A549 (cell line): ENCODE data around the gene AUTS2. TPM values are rescaled to one million over a fixed set of nuclear protein-coding genes. Genes with fewer than 3 reads are reported as not detected.
A peak's percentile ranks its signal among the peaks of the same experiment; 100 is the strongest.

Source experiments
- ATAC-seq, 2 experiments: fragments of 200-7000 bp in 1 of 2; fragments of >200 bp in 1 of 2; cut with Nextera tagmentation in 1 of 2; cut with Tn5 transposase in 1 of 2; 3 replicates each; pipeline versions ENCODE4 v1.8.0 to v1.9.1; 2018 to 2020; ENCODE audit warnings: mild to moderate bottlenecking in 1 of 2, moderate library complexity in 1 of 2
- CTCF ChIA-PET: fragments of 300-600 bp; sonication (Branson Sonifier 250); formaldehyde crosslinking; extraction: SDS; loops from one replicate; lab custom pipeline; 2021; ENCODE audit warnings: antibody characterized with exemption, inconsistent platforms; lab: Yijun Ruan, JAX
- POLR2A ChIA-PET: fragments of 350-600 bp; formaldehyde crosslinking; extraction: SDS; loops from one replicate; lab custom pipeline; 2021; ENCODE audit warnings: antibody characterized with exemption, inconsistent platforms; lab: Yijun Ruan, JAX
- DNase-seq, 2 experiments: peaks; one replicate each; pipeline versions ENCODE4 v3.0.0 to v3.0.0-alpha.2; 2011 to 2016; ENCODE audit warnings: low read depth in 1 of 2, low spot score in 1 of 2
- FAIRE-seq: peaks from 2 replicates; lab custom pipeline; 2011; peaks lifted over from hg19 to GRCh38; lab: Jason Lieb, UNC
- H3K27ac ChIP-seq, 2 experiments: fragments of >200 bp; sonication (Bioruptor Twin); formaldehyde crosslinking; 3 replicates each; pipeline ENCODE4 v1.5.1; 2016 to 2017
- H3K4me1 ChIP-seq: fragments of >200 bp; sonication (Bioruptor Twin); formaldehyde crosslinking; 3 replicates; pipeline ENCODE4 v1.6.1; 2016
- H3K4me2 ChIP-seq: fragments of >200 bp; sonication (Bioruptor Twin); formaldehyde crosslinking; 3 replicates; pipeline ENCODE4 v1.6.1; 2016
- H3K4me3 ChIP-seq: fragments of >200 bp; sonication (Bioruptor Twin); formaldehyde crosslinking; 3 replicates; pipeline ENCODE4 v1.5.1; 2016
- H3K9me3 ChIP-seq: fragments of >200 bp; sonication (Bioruptor Twin); formaldehyde crosslinking; 3 replicates; pipeline ENCODE4 v1.6.1; 2016
- CBX2 ChIP-seq: fragments of 200-600 bp; sonication (generic); IDR thresholded peaks from 2 replicates; pipeline ENCODE4 v1.6.1; 2016; ENCODE audit warnings: low read depth, mild to moderate bottlenecking, borderline replicate concordance
- CTCF ChIP-seq: fragments of >200 bp; sonication (Bioruptor Twin); formaldehyde crosslinking; IDR thresholded peaks from 3 replicates; pipeline ENCODE4 v1.5.1; 2016
- EHMT2 ChIP-seq: fragments of 200-600 bp; sonication (generic); IDR thresholded peaks from 2 replicates; pipeline ENCODE4 v1.6.1; 2016; ENCODE audit warnings: antibody characterized with exemption, low read depth, mild to moderate bottlenecking, moderate library complexity
- FOSL2 ChIP-seq, 2 experiments: fragments of 450-650 bp in 1 of 2; fragments of >200 bp in 1 of 2; sonication (Bioruptor Twin) in 1 of 2; formaldehyde crosslinking; IDR thresholded peaks; 2 replicates each; pipeline versions ENCODE4 v1.5.0 to v1.6.1; 2016 to 2020; ENCODE audit warnings: mild to moderate bottlenecking in 1 of 2, moderate library complexity in 1 of 2
- HEYL ChIP-seq: fragments of 250-450 bp; sonication (Bioruptor Pico); IDR thresholded peaks from 2 replicates; pipeline ENCODE4 v1.8.0; 2021; ENCODE audit warnings: mild to moderate bottlenecking, moderate library complexity
- HOXA7 ChIP-seq: fragments of 250-450 bp; sonication (Bioruptor Pico); IDR thresholded peaks from 2 replicates; pipeline ENCODE4 v1.5.0; 2020; ENCODE audit warnings: mild to moderate bottlenecking, moderate library complexity
- HOXB13 ChIP-seq: fragments of 250-450 bp; sonication (Bioruptor Pico); IDR thresholded peaks from 2 replicates; pipeline ENCODE4 v1.5.0; 2020; ENCODE audit warnings: low read depth, mild to moderate bottlenecking, moderate library complexity
- HOXB5 ChIP-seq: fragments of 250-450 bp; sonication (Bioruptor Pico); IDR thresholded peaks from 2 replicates; pipeline ENCODE4 v1.5.0; 2020; ENCODE audit warnings: mild to moderate bottlenecking, moderate library complexity
- KDM5A ChIP-seq: fragments of 200-600 bp; sonication (generic); IDR thresholded peaks from 2 replicates; pipeline ENCODE4 v1.6.1; 2016; ENCODE audit warnings: antibody characterized with exemption, mild to moderate bottlenecking
- MAZ ChIP-seq: fragments of 150-350 bp; IDR thresholded peaks from 2 replicates; pipeline ENCODE4 v1.6.1; 2014; ENCODE audit warnings: antibody characterized with exemption, low read depth, low read length, borderline replicate concordance
- MYC ChIP-seq: IDR thresholded peaks from 2 replicates; pipeline ENCODE4 v1.6.1; 2012; ENCODE audit warnings: mild to moderate bottlenecking, inconsistent platforms, low read length, improper control_type of control experiment, borderline replicate concordance
- NFE2L2 ChIP-seq: fragments of 150-350 bp; conservative IDR thresholded peaks from 2 replicates; pipeline ENCODE4 v1.6.1; 2014; ENCODE audit warnings: low read length
- PBX3 ChIP-seq: IDR thresholded peaks from 2 replicates; pipeline ENCODE4 v1.6.1; 2012
- RAD21 ChIP-seq, 2 experiments: fragments of >200 bp in 1 of 2; sonication (Bioruptor Twin) in 1 of 2; formaldehyde crosslinking in 1 of 2; IDR thresholded peaks in 1 of 2; conservative IDR thresholded peaks in 1 of 2; 2 replicates in 1 of 2; 3 replicates in 1 of 2; pipeline ENCODE4 v1.6.1; 2012 to 2018; ENCODE audit warnings: inconsistent platforms in 1 of 2
- RARB ChIP-seq: fragments of 250-450 bp; sonication (Bioruptor Pico); IDR thresholded peaks from 2 replicates; pipeline ENCODE4 v1.8.0; 2021; ENCODE audit warnings: mild to moderate bottlenecking, moderate library complexity
- SREBF2 ChIP-seq: fragments of 450-650 bp; IDR thresholded peaks from 2 replicates; pipeline ENCODE4 v1.6.1; 2014; ENCODE audit warnings: mild to moderate bottlenecking, moderate library complexity
- ZC3H11A ChIP-seq: fragments of 450-650 bp; IDR thresholded peaks from 2 replicates; pipeline ENCODE4 v1.6.1; 2014; ENCODE audit warnings: antibody characterized with exemption, mild to moderate bottlenecking
- ZNF302 ChIP-seq: fragments of 250-450 bp; sonication (Bioruptor Pico); IDR thresholded peaks from 2 replicates; pipeline ENCODE4 v1.9.0; 2021; ENCODE audit warnings: inconsistent platforms, mild to moderate bottlenecking, moderate library complexity
- WGBS: methylation state at CpG from one replicate; pipeline ENCODE4 v1.1.6; 2017; ENCODE audit errors: missing lambda C conversion rate; 5-methylcytosine and 5-hydroxymethylcytosine counted together
- polyA plus RNA-seq, 4 experiments: library from polyadenylated mRNA; depleted of rRNA in 3 of 4; stranded (reverse); fragments of >200 nt; fragmentation: RNase III in 1 of 4; extraction: RNeasy Plus Mini Kit Qiagen cat#74134 plus additional on column Dnase treatment in 1 of 4; gene quantifications; 2 replicates in 3 of 4; 3 replicates in 1 of 4; pipeline ENCODE4 v1.2.3, GENCODE V29; 2011 to 2017
- TF ChIP-seq, protein P1 (sequence below): fragments of 150-350 bp; IDR thresholded peaks from 2 replicates; pipeline ENCODE4 v1.6.1; 2014; ENCODE audit warnings: low read depth, mild to moderate bottlenecking, low read length
- TF ChIP-seq, protein P2 (sequence below): fragments of 450-650 bp; IDR thresholded peaks from 2 replicates; pipeline ENCODE4 v1.6.1; 2014; ENCODE audit warnings: antibody characterized with exemption

Gene AUTS2
- polyA plus RNA-seq, 2 of the 4 experiments (the other 2 are of a cell fraction): 1.6 to 3.6 TPM

DNA sequence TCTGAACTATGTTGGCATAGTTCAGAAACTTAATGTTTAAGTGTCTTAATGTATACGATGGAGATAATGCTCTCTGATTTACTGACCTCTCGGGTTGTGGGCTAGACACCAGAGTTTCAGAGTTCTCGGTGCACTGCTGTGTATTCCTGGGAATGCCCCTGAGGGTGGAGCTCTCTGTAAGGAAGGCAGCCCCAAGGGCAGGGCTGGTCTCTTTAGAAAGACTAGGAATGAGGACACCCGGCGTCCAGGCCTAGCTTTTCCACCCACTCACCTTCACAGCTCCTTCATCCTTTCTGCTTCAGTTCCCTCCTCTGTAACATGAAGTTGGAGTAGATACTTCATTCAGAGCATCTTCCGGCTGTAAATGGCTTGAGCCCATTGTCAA, 997.1 kb downstream of the AUTS2 start:
- Histone ChIP-seq H3K4me1 (no peaks in the 10 kb centered on the region), H3K4me3 (no peak overlapping the region)
- CTCF ChIA-PET: interaction anchor here (1.1 kb wide), 1 partner anchor 53 kb away, joined by 3 read pairs; no protein-coding TSS in a partner anchor
- WGBS: 53% methylated on average over 6 of the region's 6 CpGs
- FAIRE-seq: no peak
- TF ChIP-seq HEYL (CRISPR knock-in tag): no peak
- TF ChIP-seq RARB (CRISPR knock-in tag): no peak
- TF ChIP-seq CBX2: no peak
- no peak for TF ChIP-seq ZNF302
- no peak for TF ChIP-seq RAD21 (conservative IDR thresholded peaks at IDR 0.05 in 1 of 2, IDR thresholded peaks at IDR 0.05 in 1 of 2)
- TF ChIP-seq, protein P1, sequence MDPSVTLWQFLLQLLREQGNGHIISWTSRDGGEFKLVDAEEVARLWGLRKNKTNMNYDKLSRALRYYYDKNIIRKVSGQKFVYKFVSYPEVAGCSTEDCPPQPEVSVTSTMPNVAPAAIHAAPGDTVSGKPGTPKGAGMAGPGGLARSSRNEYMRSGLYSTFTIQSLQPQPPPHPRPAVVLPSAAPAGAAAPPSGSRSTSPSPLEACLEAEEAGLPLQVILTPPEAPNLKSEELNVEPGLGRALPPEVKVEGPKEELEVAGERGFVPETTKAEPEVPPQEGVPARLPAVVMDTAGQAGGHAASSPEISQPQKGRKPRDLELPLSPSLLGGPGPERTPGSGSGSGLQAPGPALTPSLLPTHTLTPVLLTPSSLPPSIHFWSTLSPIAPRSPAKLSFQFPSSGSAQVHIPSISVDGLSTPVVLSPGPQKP: no peak
- no peak for TF ChIP-seq EHMT2
- TF ChIP-seq FOSL2 (IDR thresholded peaks at IDR 0.05): no peak
- no peak for TF ChIP-seq FOSL2 (CRISPR knock-in tag; IDR thresholded peaks at IDR 0.05)
- TF ChIP-seq, protein P2, sequence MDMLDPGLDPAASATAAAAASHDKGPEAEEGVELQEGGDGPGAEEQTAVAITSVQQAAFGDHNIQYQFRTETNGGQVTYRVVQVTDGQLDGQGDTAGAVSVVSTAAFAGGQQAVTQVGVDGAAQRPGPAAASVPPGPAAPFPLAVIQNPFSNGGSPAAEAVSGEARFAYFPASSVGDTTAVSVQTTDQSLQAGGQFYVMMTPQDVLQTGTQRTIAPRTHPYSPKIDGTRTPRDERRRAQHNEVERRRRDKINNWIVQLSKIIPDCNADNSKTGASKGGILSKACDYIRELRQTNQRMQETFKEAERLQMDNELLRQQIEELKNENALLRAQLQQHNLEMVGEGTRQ: no peak
- no peak for TF ChIP-seq KDM5A
- TF ChIP-seq, all 56 proteins: peak for 0
- no peak for DNase-seq
- Histone ChIP-seq H3K4me2 (peak overlapping the region; percentile 53; the same call in 2 of the 3 replicates), H3K9me3 (no peaks in the 10 kb centered on the region), H3K27ac (no peak overlapping the region)
- POLR2A ChIA-PET: no interaction called here
- ATAC-seq: no peak

- no peak for ATAC-seq
- CTCF ChIA-PET: no interaction called here
- Histone ChIP-seq H3K9me3 (peaks cover 2% of the 10 kb centered on the region; the same call in 1 of the 3 replicates), H3K4me1 (no peaks in the 10 kb centered on the region), H3K4me2 (peak overlapping the region; percentile 53; the same call in 2 of the 3 replicates), H3K4me3 (peak overlapping the region; percentile 23; the same call in 1 of the 3 replicates), H3K27ac (no peak overlapping the region)
- 65% methylated on average over 40 of the region's 82 CpGs for WGBS
- no peak for DNase-seq
- POLR2A ChIA-PET: no interaction called here
- FAIRE-seq: no peak
- no peak for TF ChIP-seq ZC3H11A
- no peak for TF ChIP-seq HOXB13 (CRISPR knock-in tag)
- no peak for TF ChIP-seq NFE2L2
These were observed 997.7 kb downstream of the AUTS2 start for GRCh38 chr7:70595755-70596597.

DNA sequence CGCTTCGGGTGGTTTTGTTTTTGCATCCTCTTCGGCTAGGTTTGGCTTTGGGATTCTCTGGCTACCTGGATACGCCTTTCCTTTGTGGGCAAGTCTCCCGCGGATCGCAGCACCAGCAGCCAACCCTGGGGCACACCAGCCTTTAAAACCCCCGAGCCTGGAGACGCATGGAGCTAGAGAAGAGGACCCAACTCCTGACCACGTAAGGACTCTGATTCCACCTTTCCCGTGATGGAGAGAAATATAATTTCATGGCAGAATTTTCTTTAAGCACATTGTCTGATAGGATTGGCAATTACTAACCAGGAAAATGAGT, 998.3 kb downstream of the AUTS2 start:
- no peak overlapping the region for H3K4me3 ChIP-seq
- FAIRE-seq: no peak
- ATAC-seq: no peak
- 60% methylated on average over 11 of the region's 11 CpGs for WGBS
- DNase-seq: no peak
- ChIA-PET POLR2A (no interaction called here), CTCF (no interaction called here)
- H3K4me1 ChIP-seq: no peaks in the 10 kb centered on the region
- TF ChIP-seq HOXB5 (CRISPR knock-in tag) (no peak), MYC (no peak), MAZ (no peak), HOXA7 (CRISPR knock-in tag) (no peak), PBX3 (no peak), SREBF2 (no peak), CTCF (no peak)
- 0 out of 3 replicates have a peak overlapping the region, but pooled peaks have one; percentile 53 for H3K4me2 ChIP-seq
- H3K27ac ChIP-seq: no peak overlapping the region
- peaks cover 7% of the 10 kb centered on the region; the same call in 1 of the 3 replicates for H3K9me3 ChIP-seq
